HepG2 (cell line): ENCODE results near the gene JPH2. TPM values are rescaled to one million over a fixed set of nuclear protein-coding genes. Genes with fewer than 3 reads are reported as not detected.

Source experiments
- CEBPB ChIP-seq: IDR thresholded peaks from 2 replicates; pipeline ENCODE4 v1.6.1; 2011; ENCODE audit warnings: low read depth, low read length, improper control_type of control experiment, borderline replicate concordance
- HNRNPL ChIP-seq: fragments of 200-400 bp; formaldehyde crosslinking; IDR thresholded peaks from 2 replicates; pipeline ENCODE4 v1.6.1; 2017; ENCODE audit warnings: mild to moderate bottlenecking, low read depth, low read length
- HOXD1 ChIP-seq: sonication (generic); formaldehyde crosslinking; IDR thresholded peaks from 2 replicates; pipeline ENCODE4 v1.5.0; 2020; ENCODE audit warnings: missing genetic modification reagents
- KLF12 ChIP-seq: sonication (generic); formaldehyde crosslinking; IDR thresholded peaks from 2 replicates; pipeline ENCODE4 v1.4.0; 2020; ENCODE audit warnings: missing genetic modification reagents, borderline replicate concordance
- MYNN ChIP-seq: sonication (generic); formaldehyde crosslinking; IDR thresholded peaks from 2 replicates; pipeline ENCODE4 v1.4.0; 2020; ENCODE audit warnings: mild to moderate bottlenecking, low read depth, missing genetic modification reagents
- NCOA5 ChIP-seq: sonication (generic); formaldehyde crosslinking; IDR thresholded peaks from 2 replicates; pipeline ENCODE4 v1.4.0; 2020; ENCODE audit warnings: missing genetic modification reagents
- NFE2 ChIP-seq: sonication (generic); formaldehyde crosslinking; IDR thresholded peaks from 2 replicates; pipeline ENCODE4 v1.4.0; 2020; ENCODE audit warnings: missing genetic modification reagents
- NKX3-1 ChIP-seq: sonication (generic); formaldehyde crosslinking; IDR thresholded peaks from 2 replicates; pipeline ENCODE4 v1.5.0; 2020; ENCODE audit warnings: missing genetic modification reagents
- PRDM4 ChIP-seq: sonication (generic); formaldehyde crosslinking; IDR thresholded peaks from 2 replicates; pipeline ENCODE4 v1.9.0; 2021; ENCODE audit warnings: missing genetic modification reagents, borderline replicate concordance
- SIX1 ChIP-seq: sonication (generic); formaldehyde crosslinking; IDR thresholded peaks from 2 replicates; pipeline ENCODE4 v1.4.0; 2020; ENCODE audit warnings: missing genetic modification reagents, borderline replicate concordance
- TBX2 ChIP-seq: sonication (generic); formaldehyde crosslinking; IDR thresholded peaks from 2 replicates; pipeline ENCODE4 v1.5.0; 2020; ENCODE audit warnings: missing genetic modification reagents, mild to moderate bottlenecking, borderline replicate concordance
- TBX3 ChIP-seq: fragments of 450-650 bp; IDR thresholded peaks from 2 replicates; pipeline ENCODE4 v1.6.1; 2017; ENCODE audit warnings: antibody characterized with exemption, mild to moderate bottlenecking, inconsistent platforms, borderline replicate concordance
- THAP7 ChIP-seq: sonication (generic); formaldehyde crosslinking; IDR thresholded peaks from 2 replicates; pipeline ENCODE4 v1.8.1; 2023; ENCODE audit warnings: mild to moderate bottlenecking, missing genetic modification reagents
- ZBTB46 ChIP-seq: sonication (generic); formaldehyde crosslinking; IDR thresholded peaks from 2 replicates; pipeline ENCODE4 v1.4.0; 2020; ENCODE audit warnings: mild to moderate bottlenecking, missing genetic modification reagents, borderline replicate concordance
- ZBTB8A ChIP-seq: sonication (generic); formaldehyde crosslinking; IDR thresholded peaks from 2 replicates; pipeline ENCODE4 v1.4.0; 2020; ENCODE audit warnings: mild to moderate bottlenecking, low read depth, missing genetic modification reagents, borderline replicate concordance
- ZMYM3 ChIP-seq: sonication (generic); formaldehyde crosslinking; IDR thresholded peaks from 2 replicates; pipeline ENCODE4 v1.5.1; 2020; ENCODE audit warnings: mild to moderate bottlenecking, missing genetic modification reagents
- ZNF761 ChIP-seq: sonication (generic); formaldehyde crosslinking; conservative IDR thresholded peaks from 2 replicates; pipeline ENCODE4 v1.4.0; 2020; ENCODE audit warnings: mild to moderate bottlenecking, missing genetic modification reagents
- ZSCAN9 ChIP-seq: IDR thresholded peaks from 2 replicates; pipeline ENCODE4 v1.6.1; 2016; ENCODE audit warnings: borderline replicate concordance
- polyA plus RNA-seq, 8 experiments: library from polyadenylated mRNA; depleted of rRNA in 3 of 8; stranded (reverse) in 7 of 8; unstranded in 1 of 8; fragments of >200 nt; fragmentation: Illumina TruSeq in 4 of 8; extraction: Trizol in 4 of 8; gene quantifications; 2 replicates each; pipeline versions ENCODE4 v1.2.1 to v1.2.3, GENCODE V29; 2011 to 2016; ENCODE audit warnings: low read depth in 4 of 8, missing spikeins in 1 of 8, mixed read lengths in 1 of 8; ENCODE audit not compliant: insufficient read depth in 1 of 8
- total RNA-seq, 5 experiments: library from RNA; depleted of rRNA; stranded (reverse); fragments of >200 nt; fragmentation: Illumina TruSeq; extraction: Trizol; gene quantifications; 2 replicates each; pipeline ENCODE4 v1.2.3, GENCODE V29; 2016; ENCODE audit warnings: low read depth in 1 of 5
- TF ChIP-seq, protein P1 (sequence below): sonication (generic); formaldehyde crosslinking; IDR thresholded peaks from 2 replicates; pipeline ENCODE4; 2020; ENCODE audit warnings: missing genetic modification reagents, mild to moderate bottlenecking, borderline replicate concordance
- TF ChIP-seq, protein P2 (sequence below): IDR thresholded peaks from 2 replicates; pipeline ENCODE4 v1.6.1; 2016; ENCODE audit warnings: low read depth

JPH2 gene
- total and polyA plus RNA-seq, 2 of the 13 experiments (the other 11 are each of a cell fraction or from before 2014, with no cell fraction given) = 0.42 TPM; not detected in 1

GRCh38 chr20:44217342-44218092 is 30.5 kb upstream of the JPH2 start (continued):
- TF ChIP-seq, protein P1, sequence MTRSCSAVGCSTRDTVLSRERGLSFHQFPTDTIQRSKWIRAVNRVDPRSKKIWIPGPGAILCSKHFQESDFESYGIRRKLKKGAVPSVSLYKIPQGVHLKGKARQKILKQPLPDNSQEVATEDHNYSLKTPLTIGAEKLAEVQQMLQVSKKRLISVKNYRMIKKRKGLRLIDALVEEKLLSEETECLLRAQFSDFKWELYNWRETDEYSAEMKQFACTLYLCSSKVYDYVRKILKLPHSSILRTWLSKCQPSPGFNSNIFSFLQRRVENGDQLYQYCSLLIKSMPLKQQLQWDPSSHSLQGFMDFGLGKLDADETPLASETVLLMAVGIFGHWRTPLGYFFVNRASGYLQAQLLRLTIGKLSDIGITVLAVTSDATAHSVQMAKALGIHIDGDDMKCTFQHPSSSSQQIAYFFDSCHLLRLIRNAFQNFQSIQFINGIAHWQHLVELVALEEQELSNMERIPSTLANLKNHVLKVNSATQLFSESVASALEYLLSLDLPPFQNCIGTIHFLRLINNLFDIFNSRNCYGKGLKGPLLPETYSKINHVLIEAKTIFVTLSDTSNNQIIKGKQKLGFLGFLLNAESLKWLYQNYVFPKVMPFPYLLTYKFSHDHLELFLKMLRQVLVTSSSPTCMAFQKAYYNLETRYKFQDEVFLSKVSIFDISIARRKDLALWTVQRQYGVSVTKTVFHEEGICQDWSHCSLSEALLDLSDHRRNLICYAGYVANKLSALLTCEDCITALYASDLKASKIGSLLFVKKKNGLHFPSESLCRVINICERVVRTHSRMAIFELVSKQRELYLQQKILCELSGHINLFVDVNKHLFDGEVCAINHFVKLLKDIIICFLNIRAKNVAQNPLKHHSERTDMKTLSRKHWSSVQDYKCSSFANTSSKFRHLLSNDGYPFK (CRISPR knock-in tag) = no peak
- TF ChIP-seq, protein P2, sequence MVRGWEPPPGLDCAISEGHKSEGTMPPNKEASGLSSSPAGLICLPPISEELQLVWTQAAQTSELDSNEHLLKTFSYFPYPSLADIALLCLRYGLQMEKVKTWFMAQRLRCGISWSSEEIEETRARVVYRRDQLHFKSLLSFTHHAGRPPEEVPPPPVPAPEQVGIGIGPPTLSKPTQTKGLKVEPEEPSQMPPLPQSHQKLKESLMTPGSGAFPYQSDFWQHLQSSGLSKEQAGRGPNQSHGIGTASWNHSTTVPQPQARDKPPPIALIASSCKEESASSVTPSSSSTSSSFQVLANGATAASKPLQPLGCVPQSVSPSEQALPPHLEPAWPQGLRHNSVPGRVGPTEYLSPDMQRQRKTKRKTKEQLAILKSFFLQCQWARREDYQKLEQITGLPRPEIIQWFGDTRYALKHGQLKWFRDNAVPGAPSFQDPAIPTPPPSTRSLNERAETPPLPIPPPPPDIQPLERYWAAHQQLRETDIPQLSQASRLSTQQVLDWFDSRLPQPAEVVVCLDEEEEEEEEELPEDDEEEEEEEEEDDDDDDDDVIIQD (CRISPR knock-in tag) = no peak
- TF ChIP-seq THAP7 (CRISPR knock-in tag) (0 out of 2 replicates have a peak, but pooled peaks have one; percentile 42), NFE2 (CRISPR knock-in tag) (no peak), CEBPB (no peak), MYNN (CRISPR knock-in tag) (no peak), PRDM4 (CRISPR knock-in tag) (0 out of 2 replicates have a peak, but pooled peaks have one; percentile 71), KLF12 (CRISPR knock-in tag) (no peak), TBX2 (CRISPR knock-in tag) (peak; percentile 52; the same call in 1 of the 2 replicates), NKX3-1 (CRISPR knock-in tag) (no peak), ZBTB46 (CRISPR knock-in tag) (no peak), HOXD1 (CRISPR knock-in tag) (no peak), NCOA5 (CRISPR knock-in tag) (no peak), ZSCAN9 (CRISPR knock-in tag) (no peak), ZBTB8A (CRISPR knock-in tag) (no peak), ZMYM3 (CRISPR knock-in tag) (no peak), TBX3 (no peak), SIX1 (CRISPR knock-in tag) (no peak), ZNF761 (CRISPR knock-in tag) (0 out of 2 replicates have a peak, but pooled peaks have one; percentile 36), HNRNPL (no peak)
